Panc1 (cell line): ENCODE measurements around the gene KMT2C.

Source experiments
- CTCF ChIP-seq: fragments of 450-650 bp; IDR thresholded peaks from 2 replicates; pipeline ENCODE4 v1.5.1; 2017; ENCODE audit warnings: mild to moderate bottlenecking
- REST ChIP-seq, 2 experiments: IDR thresholded peaks; 2 replicates each; pipeline ENCODE4 v1.6.1; 2011 to 2012; ENCODE audit warnings: low read depth in 2 of 2, control low read depth in 1 of 2, low read length in 1 of 2, mild to moderate bottlenecking in 1 of 2, moderate library complexity in 1 of 2; ENCODE audit not compliant: insufficient read depth in 1 of 2

- no peak for TF ChIP-seq CTCF
- TF ChIP-seq REST (IDR thresholded peaks at IDR 0.05; ENCODE audit: insufficient read depth in 1 of 2, low read depth in 2 of 2, low read length in 1 of 2) = no peak
Measured at GRCh38 chr7:152329469-152329868, 106.3 kb downstream of the KMT2C start.
